ENCODE measurements around the gene THSD1.

The THSD1 gene

GRCh38 chr13:52356327-52356726, 49.6 kb downstream of the THSD1 start:
- TF ChIP-seq CTCF (IDR thresholded peaks at IDR 0.05; ENCODE audit: insufficient read depth, low read depth, low read length, missing control alignments) = no peak
- no peak for DNase-seq (ENCODE audit: low read depth)
- no peak overlapping the region for H3K4me3 ChIP-seq (ENCODE audit: low read depth, low read length)

GRCh38 chr13:52353193-52353592, 52.8 kb downstream of the THSD1 start:
- DNase-seq (ENCODE audit: low read depth) = no peak
- no peak for TF ChIP-seq CTCF (IDR thresholded peaks at IDR 0.05; ENCODE audit: insufficient read depth, low read depth, low read length, missing control alignments)
- H3K4me3 ChIP-seq (ENCODE audit: low read depth, low read length) = no peak overlapping the region

GRCh38 chr13:52348983-52349780, 56.8 kb downstream of the THSD1 start:
- no peak for TF ChIP-seq CTCF (IDR thresholded peaks at IDR 0.05; ENCODE audit: insufficient read depth, low read depth, low read length, missing control alignments)
- peak; percentile 5 for DNase-seq (ENCODE audit: low read depth)
- no peak overlapping the region for H3K4me3 ChIP-seq (ENCODE audit: low read depth, low read length)

GRCh38 chr13:52348071-52348470, 57.9 kb downstream of the THSD1 start:
- DNase-seq (ENCODE audit: low read depth) = no peak
- no peak for TF ChIP-seq CTCF (IDR thresholded peaks at IDR 0.05; ENCODE audit: insufficient read depth, low read depth, low read length, missing control alignments)
- H3K4me3 ChIP-seq (ENCODE audit: low read depth, low read length) = no peak overlapping the region

- TF ChIP-seq CTCF (IDR thresholded peaks at IDR 0.05; ENCODE audit: insufficient read depth, low read depth, low read length, missing control alignments) = no peak
- no peak overlapping the region for H3K4me3 ChIP-seq (ENCODE audit: low read depth, low read length)
- no peak for DNase-seq (ENCODE audit: low read depth)
Measured at GRCh38 chr13:52345631-52346251, 60.2 kb downstream of the THSD1 start.

- TF ChIP-seq CTCF (IDR thresholded peaks at IDR 0.05; ENCODE audit: insufficient read depth, low read depth, low read length, missing control alignments) = no peak
- no peak overlapping the region for H3K4me3 ChIP-seq (ENCODE audit: low read depth, low read length)
- no peak for DNase-seq (ENCODE audit: low read depth)
Measured at GRCh38 chr13:52345048-52345447, 60.9 kb downstream of the THSD1 start.

Measured in GM12865 (cell line).